ENCODE measurements around the gene SLC25A34. TPM values are rescaled to one million over a fixed set of nuclear protein-coding genes. Genes with fewer than 3 reads are reported as not detected.

Gene SLC25A34
- total and polyA plus RNA-seq, 4 donors, result 1.6 to 4.2 (median 2.2) TPM

GRCh38 chr1:15748264-15748663, 12.2 kb downstream of the SLC25A34 start:
- no peak overlapping the region for H3K9ac ChIP-seq (ENCODE audit: insufficient read depth in 1 of 2, low read length in 2 of 2)
- no peak for DNase-seq
- H3K27ac ChIP-seq (ENCODE audit: low read depth in 1 of 2, low read length in 1 of 2), result peak overlapping the region in 1 of 2 donors; percentile 25
- H3K4me1 ChIP-seq (ENCODE audit: control insufficient read depth in 5 of 5, insufficient read depth in 5 of 5, low read length in 5 of 5), result peaks cover 0 to 25% (median 17%) of the 10 kb centered on the region in 5 donors
- H3K9me3 ChIP-seq (ENCODE audit: control insufficient read depth in 4 of 4, insufficient read depth in 3 of 4, low read length in 3 of 4), result no peaks in the 10 kb centered on the region
- no peaks in the 10 kb centered on the region for H3K36me3 ChIP-seq (ENCODE audit: control insufficient read depth in 4 of 4, insufficient read depth in 4 of 4, low read length in 4 of 4)
- no peak for ATAC-seq (ENCODE audit: insufficient read depth, low FRiP score)
- 84 to 90% methylated on average over 5 of the region's 5 CpGs for WGBS, 2 donors
- H3K27me3 ChIP-seq (ENCODE audit: control insufficient read depth in 3 of 3, insufficient read depth in 3 of 3, low read length in 2 of 3), result no peaks in the 10 kb centered on the region
- no peak overlapping the region for H3K4me3 ChIP-seq
- TF ChIP-seq, protein P1, sequence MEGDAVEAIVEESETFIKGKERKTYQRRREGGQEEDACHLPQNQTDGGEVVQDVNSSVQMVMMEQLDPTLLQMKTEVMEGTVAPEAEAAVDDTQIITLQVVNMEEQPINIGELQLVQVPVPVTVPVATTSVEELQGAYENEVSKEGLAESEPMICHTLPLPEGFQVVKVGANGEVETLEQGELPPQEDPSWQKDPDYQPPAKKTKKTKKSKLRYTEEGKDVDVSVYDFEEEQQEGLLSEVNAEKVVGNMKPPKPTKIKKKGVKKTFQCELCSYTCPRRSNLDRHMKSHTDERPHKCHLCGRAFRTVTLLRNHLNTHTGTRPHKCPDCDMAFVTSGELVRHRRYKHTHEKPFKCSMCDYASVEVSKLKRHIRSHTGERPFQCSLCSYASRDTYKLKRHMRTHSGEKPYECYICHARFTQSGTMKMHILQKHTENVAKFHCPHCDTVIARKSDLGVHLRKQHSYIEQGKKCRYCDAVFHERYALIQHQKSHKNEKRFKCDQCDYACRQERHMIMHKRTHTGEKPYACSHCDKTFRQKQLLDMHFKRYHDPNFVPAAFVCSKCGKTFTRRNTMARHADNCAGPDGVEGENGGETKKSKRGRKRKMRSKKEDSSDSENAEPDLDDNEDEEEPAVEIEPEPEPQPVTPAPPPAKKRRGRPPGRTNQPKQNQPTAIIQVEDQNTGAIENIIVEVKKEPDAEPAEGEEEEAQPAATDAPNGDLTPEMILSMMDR (IDR thresholded peaks at IDR 0.05; ENCODE audit: control extremely low read depth, extremely low read depth), result no peak

GRCh38 chr1:15748690-15749398, 12.8 kb downstream of the SLC25A34 start:
- no peaks in the 10 kb centered on the region for H3K36me3 ChIP-seq (ENCODE audit: control insufficient read depth in 4 of 4, insufficient read depth in 4 of 4, low read length in 4 of 4)
- H3K27me3 ChIP-seq (ENCODE audit: control insufficient read depth in 3 of 3, insufficient read depth in 3 of 3, low read length in 2 of 3), result no peaks in the 10 kb centered on the region
- H3K9ac ChIP-seq (ENCODE audit: insufficient read depth in 1 of 2, low read length in 2 of 2), result no peak overlapping the region
- DNase-seq (no peak), ATAC-seq (ENCODE audit: insufficient read depth, low FRiP score) (no peak)
- TF ChIP-seq, protein P1 (IDR thresholded peaks at IDR 0.05; ENCODE audit: control extremely low read depth, extremely low read depth), result no peak
- peak overlapping the region in 1 of 2 donors; percentile 43 for H3K27ac ChIP-seq (ENCODE audit: low read depth in 1 of 2, low read length in 1 of 2)
- 81 to 86% methylated on average over 10 of the region's 10 CpGs for whole genome bisulfite sequencing, 2 donors
- peaks cover 0 to 25% (median 17%) of the 10 kb centered on the region in 5 donors for H3K4me1 ChIP-seq (ENCODE audit: control insufficient read depth in 5 of 5, insufficient read depth in 5 of 5, low read length in 5 of 5)
- H3K4me3 ChIP-seq, result no peak overlapping the region
- H3K9me3 ChIP-seq (ENCODE audit: control insufficient read depth in 4 of 4, insufficient read depth in 3 of 4, low read length in 3 of 4), result no peaks in the 10 kb centered on the region

GRCh38 chr1:15749399-15750291, 13.6 kb downstream of the SLC25A34 start:
- Histone ChIP-seq H3K4me3 (no peak overlapping the region), H3K4me1 (ENCODE audit: control insufficient read depth in 5 of 5, insufficient read depth in 5 of 5, low read length in 5 of 5) (peaks cover 0 to 25% (median 17%) of the 10 kb centered on the region in 5 donors), H3K27ac (ENCODE audit: low read depth in 1 of 2, low read length in 1 of 2) (peak overlapping the region in 1 of 2 donors; percentile 84), H3K9me3 (ENCODE audit: control insufficient read depth in 4 of 4, insufficient read depth in 3 of 4, low read length in 3 of 4) (no peaks in the 10 kb centered on the region), H3K9ac (ENCODE audit: insufficient read depth in 1 of 2, low read length in 2 of 2) (no peak overlapping the region), H3K36me3 (ENCODE audit: control insufficient read depth in 4 of 4, insufficient read depth in 4 of 4, low read length in 4 of 4) (no peaks in the 10 kb centered on the region), H3K27me3 (ENCODE audit: control insufficient read depth in 3 of 3, insufficient read depth in 3 of 3, low read length in 2 of 3) (no peaks in the 10 kb centered on the region)
- TF ChIP-seq, protein P1 (IDR thresholded peaks at IDR 0.05; ENCODE audit: control extremely low read depth, extremely low read depth), result no peak
- ATAC-seq (ENCODE audit: insufficient read depth, low FRiP score) (no peak), DNase-seq (peak; percentile 41 to 61 (median 58))
- 55 to 72% methylated on average over 19 of the region's 19 CpGs for WGBS, 2 donors
